ENCODE results near the gene CIDEB. TPM values are rescaled to one million over a fixed set of nuclear protein-coding genes. Genes with fewer than 3 reads are reported as not detected.

Gene CIDEB
- polyA plus RNA-seq, 1 donor: 24.8 TPM

DNA sequence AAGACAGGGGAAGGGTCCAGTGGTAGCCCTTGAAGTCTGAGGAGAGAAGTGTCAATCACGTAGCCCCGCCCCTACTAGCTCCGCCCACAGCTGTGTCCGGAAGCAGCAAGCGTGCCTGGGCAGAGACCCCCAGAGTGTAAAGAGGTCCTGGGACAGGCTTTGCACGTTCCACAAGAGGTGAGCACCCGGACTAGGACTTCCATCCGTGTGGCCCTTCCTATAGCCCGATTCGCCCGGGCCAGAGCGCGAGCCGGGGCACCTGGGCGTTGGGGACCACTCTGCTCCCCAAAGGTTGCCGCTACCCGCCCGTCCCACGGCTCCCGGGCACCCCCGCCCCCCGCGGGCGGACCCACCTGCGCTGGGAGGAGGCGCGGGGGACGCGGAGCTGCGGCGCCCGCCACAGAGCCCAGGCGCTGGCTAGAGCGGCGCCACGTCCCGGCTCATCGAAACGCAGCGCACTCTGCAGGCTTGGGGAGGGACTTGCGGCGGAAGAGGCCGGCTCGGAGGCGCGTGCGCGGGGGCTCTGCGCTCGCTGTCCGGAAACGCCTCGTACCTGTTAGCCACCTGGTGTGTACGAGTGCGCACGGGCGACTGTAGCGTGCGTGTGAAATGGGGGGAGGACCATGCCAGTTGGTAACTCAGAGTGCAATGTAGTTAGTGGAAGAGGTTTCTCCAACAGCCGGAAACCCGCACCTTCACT is 36.5 kb downstream of the CIDEB start, which contains the start of gene RABGGTA:
Gene RABGGTA, minus strand, starts transcription at position 464 of the 700 bp plus-strand sequence. CDS start 482 bp downstream, outside the sequence.
- peak; percentile 88 for DNase-seq

DNA sequence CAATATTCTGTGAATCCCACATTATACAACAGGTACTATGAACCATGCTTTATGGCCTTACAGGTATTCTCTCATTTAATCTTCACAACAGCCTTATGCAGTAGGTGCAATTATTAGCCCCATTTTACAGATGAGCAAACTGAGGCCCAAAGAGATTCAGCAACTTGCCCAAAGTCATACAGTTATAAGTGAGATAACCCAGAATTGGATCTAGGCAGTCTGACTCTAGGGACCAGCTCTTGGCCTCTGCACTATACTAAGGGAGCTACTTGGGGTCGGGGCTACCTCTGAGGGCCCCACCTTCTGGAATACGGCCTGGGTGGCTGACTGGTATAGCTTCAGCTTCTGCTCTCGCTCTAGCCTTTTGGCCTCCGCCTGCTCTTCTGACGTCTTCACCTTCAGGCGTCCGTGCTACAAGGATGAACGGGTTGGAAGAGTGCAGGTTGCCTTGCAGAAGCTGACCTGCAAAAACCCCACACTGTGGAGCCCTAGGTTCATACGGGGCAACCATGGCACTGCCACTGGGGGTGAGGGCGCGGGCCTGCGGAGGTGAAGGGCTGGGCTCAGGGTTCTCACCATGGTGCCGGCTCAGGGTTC is 37.1 kb downstream of the CIDEB start:
- no peak for DNase-seq

DNA sequence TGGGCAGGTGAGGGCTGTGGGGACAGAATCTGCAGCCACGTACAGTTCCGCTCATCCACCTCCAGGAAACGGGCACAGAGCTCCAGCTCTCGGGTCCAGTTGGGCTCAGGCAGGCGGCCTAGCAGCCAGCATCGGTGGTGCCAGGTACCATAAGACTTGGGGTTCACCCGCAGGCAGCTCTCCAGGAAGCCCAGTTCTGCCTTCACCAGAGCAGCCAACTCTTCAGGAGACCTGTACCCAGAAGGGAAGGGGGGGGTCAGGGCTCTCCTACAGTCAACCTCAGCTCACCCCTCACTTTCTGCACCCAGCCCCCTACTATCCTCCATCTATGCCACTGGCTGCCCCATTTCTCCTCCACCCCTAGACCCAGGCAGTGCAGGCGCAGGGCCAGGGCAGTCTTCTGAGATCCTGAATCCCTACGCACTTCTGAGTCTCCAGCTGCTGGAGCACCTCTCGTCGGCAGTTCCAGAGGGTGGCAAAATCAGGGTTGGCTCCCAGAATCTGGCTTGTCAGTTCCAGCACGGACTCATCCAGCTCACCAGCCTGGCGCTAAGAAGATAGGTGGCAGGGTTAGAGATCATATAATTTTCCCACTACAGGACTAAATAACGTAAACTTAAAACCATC is 37.8 kb downstream of the CIDEB start:
- DNase-seq: no peak

DNA sequence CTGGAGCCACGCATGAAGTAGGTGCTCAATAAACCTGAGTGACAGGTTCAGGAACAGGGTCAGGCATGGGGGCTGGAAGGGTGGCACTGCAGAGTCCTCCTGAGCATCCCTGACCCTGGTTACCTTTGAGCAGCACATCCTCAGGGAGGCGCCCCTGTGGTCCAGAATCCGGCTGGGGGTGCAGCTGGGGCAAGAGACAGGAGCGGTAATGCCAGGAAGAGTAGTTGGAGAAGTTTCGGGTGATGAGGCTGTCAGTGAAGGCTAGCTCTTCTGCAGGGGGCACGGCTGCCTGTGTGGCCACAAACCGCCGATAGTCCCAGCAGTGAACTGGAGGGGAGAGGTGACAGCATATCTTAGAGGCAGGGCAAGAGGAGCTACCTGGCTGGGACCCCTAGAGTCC is 38.4 kb downstream of the CIDEB start:
- DNase-seq: no peak

DNA sequence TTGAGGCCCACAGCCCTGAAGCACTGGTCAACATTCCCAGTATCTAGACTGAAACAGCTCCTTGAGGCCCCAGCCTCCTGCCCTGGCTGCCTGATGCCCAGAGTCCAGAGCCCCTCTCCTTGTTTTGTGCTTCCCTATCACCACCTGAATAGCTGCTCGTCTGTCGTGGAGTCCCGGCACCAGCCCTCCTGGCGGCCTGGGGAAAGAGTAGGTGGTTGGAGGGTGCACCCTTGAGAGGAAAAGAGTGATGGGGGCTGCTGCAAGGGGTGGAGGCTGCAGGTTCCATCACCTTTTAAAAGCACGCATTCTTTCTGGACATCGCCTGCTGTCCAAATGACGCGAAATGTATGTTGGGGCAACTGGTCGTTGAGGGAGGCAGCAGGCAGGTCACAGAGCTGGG is 39.6 kb downstream of the CIDEB start:
- no peak for DNase-seq

DNA sequence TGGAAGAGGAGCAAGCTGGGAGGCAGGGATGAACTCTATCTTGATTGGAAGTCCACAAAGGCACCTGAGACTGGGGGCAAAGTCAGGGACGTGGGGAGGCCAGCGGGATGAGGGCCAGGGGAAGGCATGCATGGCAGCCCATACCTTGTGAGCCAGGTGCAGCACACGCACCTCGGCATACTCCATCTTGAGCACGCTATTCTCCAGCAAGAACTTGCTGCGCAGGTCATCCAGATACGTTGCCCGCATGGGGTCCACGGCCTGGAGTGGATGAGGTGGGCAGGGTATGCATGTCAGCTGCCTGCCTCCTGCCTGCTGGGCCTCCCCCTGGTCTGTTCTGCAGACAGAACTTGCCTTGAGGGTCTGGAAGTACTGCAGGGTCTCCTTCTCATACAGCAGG is 40.3 kb downstream of the CIDEB start:
- DNase-seq: no peak

DNA sequence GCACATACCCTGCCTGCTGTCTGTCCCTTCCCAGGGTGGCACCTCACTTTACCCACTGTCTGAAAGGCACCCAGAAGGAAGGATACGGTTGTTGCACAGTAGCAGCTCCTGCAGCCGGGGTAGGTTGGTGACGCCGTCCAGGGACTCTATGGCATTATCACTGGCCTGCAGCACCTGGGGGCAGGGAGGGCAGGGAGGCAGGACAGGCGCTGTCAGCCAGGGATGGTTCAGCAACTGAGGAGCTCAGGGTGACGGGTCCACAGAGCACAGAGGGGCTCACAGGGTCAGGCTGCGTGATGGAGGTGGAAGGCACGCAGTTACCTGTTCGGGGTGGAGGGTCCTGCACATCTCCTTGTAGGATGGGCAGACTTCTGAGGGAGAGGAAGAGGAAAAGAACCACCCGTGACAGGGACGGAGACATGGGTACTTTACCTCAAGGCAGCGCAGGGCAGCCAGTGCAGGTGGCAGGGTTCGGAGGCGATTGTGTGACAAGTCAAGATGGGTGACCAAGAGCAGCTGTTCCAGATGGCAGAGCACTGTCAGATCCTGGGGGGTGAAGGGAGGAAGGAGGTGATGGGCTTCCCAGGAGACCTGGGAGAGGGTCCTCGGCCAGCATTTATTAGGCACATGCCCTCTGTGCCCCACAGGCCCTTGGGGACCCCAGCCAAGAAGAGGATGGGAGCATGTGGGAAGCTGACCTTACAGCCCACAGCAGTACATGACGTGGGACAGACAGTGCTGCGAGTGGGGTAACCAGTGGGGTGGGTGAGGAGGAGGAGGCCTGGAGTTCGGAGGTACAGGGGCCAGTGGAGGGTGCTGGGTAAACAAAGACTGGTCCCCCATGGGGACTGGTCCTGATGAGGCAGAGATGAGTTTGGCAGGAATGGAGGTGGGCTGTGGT is 41.2 kb downstream of the CIDEB start:
- no peak for DNase-seq

DNA sequence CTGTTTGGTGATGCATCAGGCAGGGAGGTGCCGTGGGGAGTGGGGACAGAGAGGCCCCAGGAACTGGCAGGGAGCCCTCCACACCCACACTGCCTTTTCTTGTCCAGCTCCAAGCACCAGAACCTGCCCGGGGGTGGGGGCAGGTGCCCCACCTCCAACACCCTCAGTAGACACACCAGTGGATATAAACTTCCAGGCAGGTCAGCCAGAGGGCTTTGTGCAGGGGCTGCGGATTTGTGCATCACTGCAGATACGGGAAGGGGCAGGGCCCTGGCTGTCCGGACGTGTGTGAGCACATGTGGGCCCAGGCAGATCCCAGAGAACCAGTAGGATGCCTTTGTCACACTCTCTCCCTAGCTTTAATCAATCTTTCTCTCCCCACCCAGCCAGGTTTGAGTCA is 43.5 kb downstream of the CIDEB start:
- no peak for DNase-seq

DNA sequence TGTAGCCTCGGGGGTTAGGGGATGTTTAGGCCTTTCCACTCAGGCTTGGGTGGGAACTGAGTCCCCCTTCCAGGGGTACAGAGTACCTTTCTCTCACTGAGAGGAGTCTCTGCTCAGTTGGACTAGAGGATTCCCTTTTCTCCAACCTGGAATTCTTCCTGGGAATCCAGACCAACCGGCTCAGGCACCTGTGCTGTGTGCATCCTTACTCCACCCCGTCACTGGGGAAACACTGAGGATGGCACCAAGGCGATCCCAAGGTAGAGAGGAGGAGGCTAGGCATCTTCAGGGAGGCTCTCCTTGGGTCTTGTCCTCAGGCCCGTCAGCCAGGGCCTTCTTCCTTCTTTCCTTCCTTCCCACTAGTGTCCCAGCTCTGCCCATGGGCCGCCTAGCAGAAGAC is 43.9 kb downstream of the CIDEB start:
- no peak for DNase-seq

DNA sequence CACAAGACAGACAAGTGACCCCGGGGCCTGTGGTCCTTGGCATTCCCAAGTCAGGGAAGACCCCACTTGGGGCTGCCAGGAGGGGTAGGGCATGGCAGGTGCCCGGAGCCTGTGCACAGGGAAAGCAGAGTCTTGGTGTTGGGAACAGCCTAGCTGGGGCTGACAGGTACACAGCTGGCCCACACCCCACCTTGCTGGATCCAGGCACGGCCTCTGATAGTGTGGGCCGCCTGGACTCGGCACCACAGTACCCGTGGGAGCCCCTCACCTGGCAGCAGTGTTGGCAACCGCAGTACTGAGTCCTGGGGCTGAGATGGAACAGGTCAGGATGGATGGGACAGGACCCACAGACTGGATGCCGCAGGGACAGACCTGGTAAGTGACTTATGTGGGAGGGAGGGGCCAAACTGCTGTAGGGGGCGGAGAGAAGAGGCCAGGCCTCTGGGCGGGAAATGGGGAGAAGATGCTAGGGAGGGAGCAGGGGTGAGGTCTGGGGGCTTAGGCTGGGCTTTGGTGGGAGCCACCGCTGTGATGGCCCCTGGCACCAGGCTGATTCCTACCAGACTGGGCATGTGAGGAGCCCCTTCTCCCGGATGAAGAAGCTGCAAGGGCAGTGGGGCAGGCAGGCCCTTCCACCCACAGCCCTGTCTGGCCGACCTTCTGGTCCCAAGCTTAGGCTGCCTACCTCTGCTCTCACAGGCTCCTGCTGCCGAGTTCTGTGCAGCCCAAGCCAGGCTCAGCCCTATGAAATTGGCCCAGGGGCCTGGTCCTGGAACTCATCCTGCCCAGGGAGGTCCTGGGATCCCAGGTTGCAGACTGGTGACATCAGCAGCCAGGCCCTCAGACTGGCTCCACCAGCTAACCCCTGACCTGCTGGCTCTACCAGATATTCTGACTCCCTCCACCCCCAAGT is 44.7 kb downstream of the CIDEB start, which contains the start of gene TGM1:
Gene TGM1, minus strand, starts transcription at position 357 of the 913 bp plus-strand sequence. CDS start 825 bp downstream, outside the sequence.
- DNase-seq: no peak

DNA sequence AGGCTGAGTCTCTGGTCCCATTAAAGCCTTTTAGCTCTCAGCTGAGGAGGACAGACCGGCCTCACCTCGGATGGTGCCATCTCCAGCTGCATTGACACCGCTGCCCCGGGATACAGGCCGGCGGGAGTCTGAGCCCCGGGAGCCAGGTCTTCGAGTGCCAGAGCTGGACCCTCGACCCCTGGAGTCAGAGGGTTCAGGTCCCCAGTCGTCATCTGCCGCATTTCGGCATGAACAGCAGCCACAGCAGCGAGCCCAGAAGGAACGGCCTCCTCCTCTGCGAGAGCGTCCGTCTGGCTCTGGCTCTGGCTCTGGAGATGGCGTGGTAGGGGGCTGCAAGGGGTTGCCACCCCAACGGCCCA is 45.8 kb downstream of the CIDEB start:
- DNase-seq: no peak

DNA sequence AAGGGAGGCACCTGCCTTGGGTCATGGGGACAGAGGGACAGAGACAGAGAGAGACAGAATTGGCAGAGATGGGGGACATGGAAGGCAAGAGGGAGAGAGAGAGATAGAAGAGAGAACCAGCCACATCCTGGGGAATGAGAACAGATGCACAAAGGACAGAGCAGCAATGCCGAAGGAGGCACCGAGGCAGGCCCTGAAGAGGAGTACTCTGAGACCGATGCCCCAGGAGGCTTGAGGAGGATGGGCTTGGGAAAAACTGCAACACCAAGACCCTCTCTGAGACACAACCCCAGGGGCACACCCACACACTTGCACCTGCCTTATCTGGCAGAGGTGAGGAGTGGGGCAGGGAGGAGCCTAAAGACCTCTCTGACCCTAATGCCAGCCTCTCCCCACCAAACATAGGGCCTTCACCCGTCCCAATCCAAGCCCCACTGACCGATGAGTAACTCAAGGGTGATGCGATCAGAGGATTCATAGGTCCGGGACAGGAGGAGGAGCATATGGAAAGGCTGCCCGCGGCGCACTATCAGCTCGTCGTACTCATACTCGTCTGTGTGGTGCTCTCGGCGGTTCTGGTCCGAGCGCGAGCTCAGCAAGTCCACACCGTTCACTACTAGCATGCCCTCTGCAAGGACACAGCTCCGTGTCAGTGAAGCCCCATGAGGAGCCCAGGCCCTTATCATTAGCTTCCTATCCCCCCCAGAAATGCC is 46.4 kb downstream of the CIDEB start:
- DNase-seq: no peak

DNA sequence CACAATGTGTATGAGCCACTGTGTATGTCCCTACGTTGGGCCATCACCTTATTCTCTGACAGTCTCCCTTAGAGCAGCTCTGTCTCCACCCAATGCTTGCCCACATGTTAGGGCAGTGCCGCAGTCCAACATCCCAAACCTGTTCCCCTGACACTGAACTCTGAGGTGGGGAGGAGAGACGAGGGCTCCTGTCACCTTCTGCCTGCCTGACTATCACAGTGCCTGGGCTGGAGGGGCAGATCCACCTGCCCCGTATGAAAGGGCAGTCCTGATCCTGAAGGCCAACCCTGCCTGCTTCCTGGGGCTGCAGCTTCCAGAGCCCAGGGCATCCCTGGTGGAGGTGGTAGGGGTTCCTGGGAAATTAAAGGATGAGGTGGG is 47.0 kb downstream of the CIDEB start:
- no peak for DNase-seq

DNA sequence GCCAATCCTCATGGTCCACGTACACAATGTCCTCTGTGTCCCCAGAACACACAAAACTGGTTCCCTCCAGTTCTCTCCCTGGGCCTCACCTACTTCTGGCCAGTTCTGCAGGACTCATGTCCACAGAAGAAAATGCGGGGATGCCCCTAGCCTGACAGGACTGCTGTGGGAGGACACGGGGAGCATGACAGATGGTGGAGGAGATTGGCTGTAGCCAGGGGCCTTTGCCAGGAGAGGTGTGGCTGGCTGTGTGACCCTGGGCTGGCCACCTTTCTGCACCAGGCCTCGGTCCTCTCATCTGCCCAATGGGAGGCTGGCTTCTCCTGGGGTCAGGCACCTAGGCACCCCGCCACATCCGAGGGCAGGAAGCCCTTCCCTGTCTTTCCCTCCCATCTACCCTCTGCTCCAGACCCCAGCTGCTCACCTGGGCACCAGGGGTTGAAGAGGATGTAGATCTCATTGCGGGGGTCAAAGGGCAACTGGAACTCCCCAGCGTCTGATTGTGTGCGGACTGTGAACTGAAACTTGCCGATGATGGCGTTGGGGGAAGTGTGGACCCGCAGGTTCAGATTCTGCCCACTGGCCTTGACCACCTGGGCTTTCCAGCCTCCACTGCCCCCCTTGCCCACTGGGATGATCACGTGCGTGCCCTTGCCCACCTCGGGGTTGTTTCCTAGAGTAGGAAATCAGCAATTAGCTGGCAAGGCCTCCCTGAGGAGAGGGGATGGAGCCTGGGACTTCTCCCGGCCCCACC is 47.6 kb downstream of the CIDEB start:
- DNase-seq: no peak

DNA sequence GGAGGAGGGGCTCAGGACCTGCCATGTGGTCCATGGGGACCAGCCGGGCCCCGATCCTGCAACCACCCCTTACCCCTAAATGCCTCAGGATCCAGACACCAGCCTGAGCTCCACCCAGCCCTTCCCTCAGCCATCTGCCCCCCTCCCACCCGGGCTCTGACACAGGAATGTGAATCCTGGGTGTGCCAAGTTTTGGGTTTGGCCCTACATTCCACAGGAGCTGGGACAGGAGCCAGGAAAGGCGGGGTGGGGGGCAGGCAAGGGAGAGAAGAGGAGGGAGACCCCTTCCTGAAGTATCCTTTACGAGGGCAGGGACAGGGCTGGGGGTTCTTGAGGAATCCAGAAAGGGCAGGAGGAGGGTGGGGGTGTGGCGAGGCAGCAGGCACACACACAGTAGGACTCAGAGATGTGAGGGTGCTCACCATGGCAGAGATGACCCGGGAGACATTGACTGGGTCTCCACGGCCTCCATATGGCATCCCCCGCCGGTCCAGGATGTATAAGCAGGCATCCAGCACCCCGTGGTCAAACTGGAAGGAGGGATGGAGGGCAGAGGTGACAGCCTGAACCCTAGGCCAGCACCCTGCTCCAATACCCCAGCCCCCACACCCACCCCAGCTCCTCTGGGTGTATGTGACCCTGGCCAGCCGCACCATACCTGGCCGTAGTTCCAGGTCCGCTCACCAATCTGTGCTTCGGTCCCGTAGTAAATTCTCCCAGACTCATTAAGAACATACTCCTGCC is 48.3 kb downstream of the CIDEB start:
- DNase-seq: no peak

DNA sequence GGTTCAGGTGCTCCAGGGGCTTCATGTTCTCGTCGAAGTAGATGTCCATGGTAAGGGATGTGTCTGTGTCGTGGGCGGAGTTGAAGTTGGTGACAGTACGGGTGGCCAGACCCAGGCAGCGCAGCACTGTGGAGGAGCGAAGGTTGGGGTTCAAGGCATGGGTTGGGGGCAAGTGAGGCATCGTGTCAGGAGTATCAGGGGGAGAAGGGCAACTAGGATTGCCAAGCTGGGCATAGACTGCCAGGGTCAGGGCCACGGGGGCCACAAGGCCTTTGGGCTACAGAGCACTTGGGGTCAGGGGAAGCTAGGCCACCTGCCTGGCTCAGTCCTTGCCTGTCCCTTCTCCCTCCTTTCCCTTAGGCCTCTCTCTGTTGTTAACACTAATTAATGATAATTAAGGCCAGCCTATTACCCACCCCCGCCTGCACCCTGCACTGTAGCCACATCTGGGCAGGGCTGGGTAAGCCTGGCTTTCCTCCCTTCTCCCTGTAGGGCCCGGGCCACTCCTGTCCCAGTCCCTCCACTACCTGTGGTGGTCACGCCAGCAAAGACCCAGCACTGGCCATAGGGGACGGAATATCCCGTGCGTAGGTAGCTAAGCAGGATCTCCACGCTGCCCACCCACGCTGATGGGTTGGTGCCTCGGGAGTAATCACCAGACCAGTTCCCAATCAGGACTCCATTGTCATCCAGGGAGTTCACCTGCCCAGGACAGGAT is 49.1 kb downstream of the CIDEB start:
- no peak for DNase-seq

DNA sequence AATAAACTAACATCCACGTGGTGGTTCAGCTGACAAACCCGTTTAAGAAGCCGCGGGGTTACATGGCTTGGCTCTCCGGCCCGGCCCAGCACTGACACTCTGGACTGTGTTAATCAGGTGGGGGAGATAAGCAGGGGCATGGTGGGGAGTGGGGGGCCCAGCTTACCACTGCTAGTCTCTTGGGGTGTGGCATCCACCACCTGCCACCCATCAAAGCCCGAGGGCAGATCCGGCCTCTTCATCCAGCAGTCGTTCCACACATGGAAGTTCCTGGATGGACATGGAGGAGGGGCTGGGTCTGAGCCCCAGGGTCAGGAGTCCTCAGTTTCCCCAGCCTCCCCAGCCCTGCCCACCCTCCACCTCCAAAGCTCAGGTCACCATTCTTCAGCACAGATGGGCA is 49.7 kb downstream of the CIDEB start:
- no peak for DNase-seq

DNA sequence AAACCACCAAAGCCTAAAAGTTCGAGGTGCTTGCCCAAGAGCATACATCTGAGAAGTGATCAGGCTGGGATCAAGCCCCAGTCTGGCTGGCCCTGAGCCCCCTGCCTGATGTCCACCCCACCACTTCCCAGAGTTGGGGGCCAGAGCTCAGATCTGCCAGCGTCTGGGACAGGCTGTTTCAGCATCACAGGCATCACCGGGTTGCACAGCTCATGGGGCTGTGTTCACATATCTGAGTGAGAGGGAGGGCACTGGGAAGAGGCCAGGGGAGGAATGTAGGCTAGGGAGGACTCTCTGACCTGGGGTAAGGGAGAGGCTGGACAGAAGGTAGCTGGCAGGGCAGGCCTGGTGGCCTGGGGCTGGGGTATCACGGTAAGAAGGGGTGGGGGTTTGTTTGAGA is 50.8 kb downstream of the CIDEB start:
- no peak for DNase-seq
